HepG2 (cell line): ENCODE measurements around the gene PTGIR. TPM values are rescaled to one million over a fixed set of nuclear protein-coding genes. Genes with fewer than 3 reads are reported as not detected.

Experiments used
- ADNP ChIP-seq: sonication (generic); formaldehyde crosslinking; IDR thresholded peaks from 2 replicates; pipeline ENCODE4 v1.4.0; 2020; ENCODE audit warnings: missing genetic modification reagents
- CSRNP2 ChIP-seq: sonication (generic); formaldehyde crosslinking; conservative IDR thresholded peaks from 2 replicates; pipeline ENCODE4 v1.8.0; 2022; ENCODE audit warnings: low read depth, missing genetic modification reagents
- FOXM1 ChIP-seq: sonication (generic); formaldehyde crosslinking; IDR thresholded peaks from 2 replicates; pipeline ENCODE4 v1.5.0; 2020; ENCODE audit warnings: missing genetic modification reagents
- FOXO1 ChIP-seq: sonication (generic); formaldehyde crosslinking; IDR thresholded peaks from 2 replicates; pipeline ENCODE4 v1.4.0; 2020; ENCODE audit warnings: missing genetic modification reagents
- KLF15 ChIP-seq: sonication (generic); formaldehyde crosslinking; IDR thresholded peaks from 2 replicates; pipeline ENCODE4 v1.8.1; 2023; ENCODE audit warnings: borderline replicate concordance, mild to moderate bottlenecking, inconsistent platforms, missing genetic modification reagents, mixed read lengths
- RARG ChIP-seq: sonication (generic); formaldehyde crosslinking; IDR thresholded peaks from 2 replicates; pipeline ENCODE4 v1.4.0; 2020; ENCODE audit warnings: low read depth, mild to moderate bottlenecking, missing genetic modification reagents
- ZNF253 ChIP-seq: sonication (generic); formaldehyde crosslinking; IDR thresholded peaks from 2 replicates; pipeline ENCODE4 v1.8.0; 2022; ENCODE audit warnings: mild to moderate bottlenecking, missing genetic modification reagents, borderline replicate concordance
- ZNF33A ChIP-seq: sonication (generic); formaldehyde crosslinking; IDR thresholded peaks from 2 replicates; pipeline ENCODE4 v1.5.1; 2020; ENCODE audit warnings: missing genetic modification reagents, mild to moderate bottlenecking, moderate library complexity, borderline replicate concordance
- polyA plus RNA-seq, 8 experiments: library from polyadenylated mRNA; depleted of rRNA in 3 of 8; stranded (reverse) in 7 of 8; unstranded in 1 of 8; fragments of >200 nt; fragmentation: Illumina TruSeq in 4 of 8; extraction: Trizol in 4 of 8; gene quantifications; 2 replicates each; pipeline versions ENCODE4 v1.2.1 to v1.2.3, GENCODE V29; 2011 to 2016; ENCODE audit warnings: low read depth in 4 of 8, missing spikeins in 1 of 8, mixed read lengths in 1 of 8; ENCODE audit not compliant: insufficient read depth in 1 of 8
- total RNA-seq, 5 experiments: library from RNA; depleted of rRNA; stranded (reverse); fragments of >200 nt; fragmentation: Illumina TruSeq; extraction: Trizol; gene quantifications; 2 replicates each; pipeline ENCODE4 v1.2.3, GENCODE V29; 2016; ENCODE audit warnings: low read depth in 1 of 5
- TF ChIP-seq, protein P1 (sequence below): sonication (generic); formaldehyde crosslinking; IDR thresholded peaks from 2 replicates; pipeline ENCODE4 v1.4.0; 2020; ENCODE audit warnings: missing genetic modification reagents
- TF ChIP-seq, protein P2 (sequence below), 2 experiments: sonication (generic) in 1 of 2; formaldehyde crosslinking in 1 of 2; IDR thresholded peaks; 2 replicates each; pipeline versions ENCODE4 v1.4.0 to v1.6.1; 2016 to 2020; ENCODE audit warnings: borderline replicate concordance in 1 of 2, low read depth in 1 of 2, mild to moderate bottlenecking in 1 of 2, missing genetic modification reagents in 1 of 2

Gene PTGIR
- total and polyA plus RNA-seq, 2 of the 13 experiments (the other 11 are each of a cell fraction or from before 2014, with no cell fraction given) = not detected

DNA sequence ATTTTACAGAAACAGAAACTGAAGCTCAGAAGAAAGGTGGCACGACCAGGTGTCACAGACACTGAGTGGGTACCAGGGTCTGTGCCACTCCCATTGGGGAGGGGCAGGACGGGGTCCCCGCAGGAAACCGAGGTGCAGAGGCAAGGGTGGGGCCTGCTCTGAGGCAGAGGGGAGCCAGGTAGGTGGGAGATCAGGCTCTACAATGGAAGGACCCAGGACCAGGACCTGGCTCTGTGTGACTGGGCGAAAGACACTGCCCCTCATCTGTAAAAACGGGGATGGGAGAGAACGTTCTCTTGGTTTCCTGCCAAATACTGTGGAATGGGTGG lies 2.8 kb downstream of the PTGIR start (continued):
- TF ChIP-seq FOXM1 (CRISPR knock-in tag) (no peak), KLF15 (no peak), ZNF253 (CRISPR knock-in tag) (no peak), RARG (CRISPR knock-in tag) (no peak), ZNF33A (no peak), ADNP (no peak), FOXO1 (CRISPR knock-in tag) (no peak), CSRNP2 (CRISPR knock-in tag) (no peak)
- TF ChIP-seq, protein P1, sequence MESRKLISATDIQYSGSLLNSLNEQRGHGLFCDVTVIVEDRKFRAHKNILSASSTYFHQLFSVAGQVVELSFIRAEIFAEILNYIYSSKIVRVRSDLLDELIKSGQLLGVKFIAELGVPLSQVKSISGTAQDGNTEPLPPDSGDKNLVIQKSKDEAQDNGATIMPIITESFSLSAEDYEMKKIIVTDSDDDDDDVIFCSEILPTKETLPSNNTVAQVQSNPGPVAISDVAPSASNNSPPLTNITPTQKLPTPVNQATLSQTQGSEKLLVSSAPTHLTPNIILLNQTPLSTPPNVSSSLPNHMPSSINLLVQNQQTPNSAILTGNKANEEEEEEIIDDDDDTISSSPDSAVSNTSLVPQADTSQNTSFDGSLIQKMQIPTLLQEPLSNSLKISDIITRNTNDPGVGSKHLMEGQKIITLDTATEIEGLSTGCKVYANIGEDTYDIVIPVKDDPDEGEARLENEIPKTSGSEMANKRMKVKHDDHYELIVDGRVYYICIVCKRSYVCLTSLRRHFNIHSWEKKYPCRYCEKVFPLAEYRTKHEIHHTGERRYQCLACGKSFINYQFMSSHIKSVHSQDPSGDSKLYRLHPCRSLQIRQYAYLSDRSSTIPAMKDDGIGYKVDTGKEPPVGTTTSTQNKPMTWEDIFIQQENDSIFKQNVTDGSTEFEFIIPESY (CRISPR knock-in tag) = no peak
- TF ChIP-seq, protein P2, sequence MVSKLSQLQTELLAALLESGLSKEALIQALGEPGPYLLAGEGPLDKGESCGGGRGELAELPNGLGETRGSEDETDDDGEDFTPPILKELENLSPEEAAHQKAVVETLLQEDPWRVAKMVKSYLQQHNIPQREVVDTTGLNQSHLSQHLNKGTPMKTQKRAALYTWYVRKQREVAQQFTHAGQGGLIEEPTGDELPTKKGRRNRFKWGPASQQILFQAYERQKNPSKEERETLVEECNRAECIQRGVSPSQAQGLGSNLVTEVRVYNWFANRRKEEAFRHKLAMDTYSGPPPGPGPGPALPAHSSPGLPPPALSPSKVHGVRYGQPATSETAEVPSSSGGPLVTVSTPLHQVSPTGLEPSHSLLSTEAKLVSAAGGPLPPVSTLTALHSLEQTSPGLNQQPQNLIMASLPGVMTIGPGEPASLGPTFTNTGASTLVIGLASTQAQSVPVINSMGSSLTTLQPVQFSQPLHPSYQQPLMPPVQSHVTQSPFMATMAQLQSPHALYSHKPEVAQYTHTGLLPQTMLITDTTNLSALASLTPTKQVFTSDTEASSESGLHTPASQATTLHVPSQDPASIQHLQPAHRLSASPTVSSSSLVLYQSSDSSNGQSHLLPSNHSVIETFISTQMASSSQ (IDR thresholded peaks at IDR 0.05; ENCODE audit: low read depth) = no peak
- TF ChIP-seq, protein P2 (CRISPR knock-in tag; IDR thresholded peaks at IDR 0.05; ENCODE audit: borderline replicate concordance) = no peak
